ENCODE results near the gene IFT122.

- TF ChIP-seq, protein P1, sequence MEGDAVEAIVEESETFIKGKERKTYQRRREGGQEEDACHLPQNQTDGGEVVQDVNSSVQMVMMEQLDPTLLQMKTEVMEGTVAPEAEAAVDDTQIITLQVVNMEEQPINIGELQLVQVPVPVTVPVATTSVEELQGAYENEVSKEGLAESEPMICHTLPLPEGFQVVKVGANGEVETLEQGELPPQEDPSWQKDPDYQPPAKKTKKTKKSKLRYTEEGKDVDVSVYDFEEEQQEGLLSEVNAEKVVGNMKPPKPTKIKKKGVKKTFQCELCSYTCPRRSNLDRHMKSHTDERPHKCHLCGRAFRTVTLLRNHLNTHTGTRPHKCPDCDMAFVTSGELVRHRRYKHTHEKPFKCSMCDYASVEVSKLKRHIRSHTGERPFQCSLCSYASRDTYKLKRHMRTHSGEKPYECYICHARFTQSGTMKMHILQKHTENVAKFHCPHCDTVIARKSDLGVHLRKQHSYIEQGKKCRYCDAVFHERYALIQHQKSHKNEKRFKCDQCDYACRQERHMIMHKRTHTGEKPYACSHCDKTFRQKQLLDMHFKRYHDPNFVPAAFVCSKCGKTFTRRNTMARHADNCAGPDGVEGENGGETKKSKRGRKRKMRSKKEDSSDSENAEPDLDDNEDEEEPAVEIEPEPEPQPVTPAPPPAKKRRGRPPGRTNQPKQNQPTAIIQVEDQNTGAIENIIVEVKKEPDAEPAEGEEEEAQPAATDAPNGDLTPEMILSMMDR (IDR thresholded peaks at IDR 0.05) = no peak
- TF ChIP-seq POLR2A (IDR thresholded peaks at IDR 0.05) = no peak
These were observed 43.8 kb downstream of the IFT122 start for GRCh38 chr3:129483870-129484269.
